AG04450 (cell line): ENCODE measurements around the gene PLA2G2C. TPM values are rescaled to one million over a fixed set of nuclear protein-coding genes. Genes with fewer than 3 reads are reported as not detected.

Source experiments
- CTCF ChIA-PET: fragments of 300-600, 350-600 bp; formaldehyde crosslinking; extraction: SDS; loops from one replicate; lab custom pipeline; 2022; ENCODE audit warnings: antibody characterized with exemption, inconsistent platforms; lab: Charles Lee
- POLR2A ChIA-PET: fragments of 350-600 bp; formaldehyde crosslinking; extraction: SDS; loops from one replicate; lab custom pipeline; 2021; ENCODE audit warnings: antibody characterized with exemption, inconsistent platforms; lab: Yijun Ruan, JAX
- DNase-seq: peaks from one replicate; pipeline ENCODE4 v3.0.0-alpha.2; 2011; ENCODE audit warnings: low read depth, low spot score
- H3K27ac ChIP-seq: one replicate; pipeline ENCODE4 v1.5.1; 2012; ENCODE audit warnings: low read depth, low read length, control low read depth
- H3K27me3 ChIP-seq: one replicate; pipeline ENCODE4 v1.6.0; 2012; ENCODE audit warnings: low read length; ENCODE audit not compliant: control insufficient read depth, insufficient read depth
- H3K4me3 ChIP-seq: 2 replicates; pipeline ENCODE4 v1.5.1; 2011; ENCODE audit warnings: mild to moderate bottlenecking, low read depth, low read length, control low read depth
- H3K9me3 ChIP-seq: 2 replicates; pipeline ENCODE4 v1.5.1; 2012; ENCODE audit warnings: low read length; ENCODE audit not compliant: control insufficient read depth, insufficient read depth
- polyA plus RNA-seq: library from polyadenylated mRNA; depleted of rRNA; stranded (reverse); fragments of >200 nt; gene quantifications from 2 replicates; pipeline ENCODE4 v1.2.3, GENCODE V29; 2011
- TF ChIP-seq, protein P1 (sequence below): IDR thresholded peaks from 2 replicates; pipeline ENCODE4 v1.5.1; 2011; ENCODE audit warnings: low read depth, low read length, control low read depth, inconsistent platforms

Gene PLA2G2C
- polyA plus RNA-seq, 1 experiment, result not detected

DNA sequence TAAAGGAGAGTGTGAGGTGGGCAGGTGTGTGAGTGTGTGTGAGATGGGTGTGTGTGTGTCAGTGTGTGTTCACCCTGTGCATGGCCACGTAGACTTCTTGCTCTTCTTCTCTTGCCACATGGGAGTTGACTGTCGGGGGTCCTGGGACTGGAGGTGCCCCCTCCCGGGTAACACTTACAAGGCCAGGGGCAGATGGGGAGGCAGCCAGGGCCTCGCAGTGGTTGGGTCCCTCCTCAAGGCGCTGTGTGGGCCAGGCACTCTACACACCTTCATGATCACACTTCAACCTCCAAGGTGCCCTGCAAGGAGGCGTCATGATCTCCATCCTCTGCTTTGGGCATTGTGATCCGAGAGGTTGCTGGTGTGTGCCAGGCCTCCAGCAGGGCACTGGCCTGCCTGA is 44.9 kb downstream of the PLA2G2C start:
- Histone ChIP-seq H3K27me3 (peaks cover 32% of the 10 kb centered on the region), H3K4me3 (no peak overlapping the region), H3K9me3 (no peaks in the 10 kb centered on the region; the same call in 1 of the 2 replicates), H3K27ac (no peak overlapping the region)
- ChIA-PET CTCF (no interaction called here), POLR2A (no interaction called here)
- TF ChIP-seq, protein P1, sequence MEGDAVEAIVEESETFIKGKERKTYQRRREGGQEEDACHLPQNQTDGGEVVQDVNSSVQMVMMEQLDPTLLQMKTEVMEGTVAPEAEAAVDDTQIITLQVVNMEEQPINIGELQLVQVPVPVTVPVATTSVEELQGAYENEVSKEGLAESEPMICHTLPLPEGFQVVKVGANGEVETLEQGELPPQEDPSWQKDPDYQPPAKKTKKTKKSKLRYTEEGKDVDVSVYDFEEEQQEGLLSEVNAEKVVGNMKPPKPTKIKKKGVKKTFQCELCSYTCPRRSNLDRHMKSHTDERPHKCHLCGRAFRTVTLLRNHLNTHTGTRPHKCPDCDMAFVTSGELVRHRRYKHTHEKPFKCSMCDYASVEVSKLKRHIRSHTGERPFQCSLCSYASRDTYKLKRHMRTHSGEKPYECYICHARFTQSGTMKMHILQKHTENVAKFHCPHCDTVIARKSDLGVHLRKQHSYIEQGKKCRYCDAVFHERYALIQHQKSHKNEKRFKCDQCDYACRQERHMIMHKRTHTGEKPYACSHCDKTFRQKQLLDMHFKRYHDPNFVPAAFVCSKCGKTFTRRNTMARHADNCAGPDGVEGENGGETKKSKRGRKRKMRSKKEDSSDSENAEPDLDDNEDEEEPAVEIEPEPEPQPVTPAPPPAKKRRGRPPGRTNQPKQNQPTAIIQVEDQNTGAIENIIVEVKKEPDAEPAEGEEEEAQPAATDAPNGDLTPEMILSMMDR, result no peak
- no peak for DNase-seq

DNA sequence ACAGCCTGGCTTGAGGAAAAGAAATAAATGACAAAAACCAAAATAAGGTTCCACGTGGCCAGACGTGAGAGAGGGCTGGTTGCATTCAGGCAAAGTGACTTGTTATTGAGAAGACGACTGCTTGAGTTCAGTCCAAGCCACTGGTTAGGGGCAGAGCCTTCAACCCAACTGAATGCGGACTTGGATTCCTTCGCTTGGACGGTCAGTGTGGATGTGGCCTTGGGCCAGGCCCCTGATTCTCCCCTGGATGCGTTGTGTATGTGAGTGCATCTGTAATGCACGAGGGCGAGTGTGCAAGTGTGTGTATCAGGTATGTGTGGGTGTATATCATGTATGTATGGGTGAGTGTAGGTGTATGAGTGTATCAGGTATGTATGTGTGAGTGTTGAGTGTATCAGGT is 45.3 kb downstream of the PLA2G2C start:
- H3K4me3 ChIP-seq, result no peak overlapping the region
- POLR2A ChIA-PET, result no interaction called here
- H3K9me3 ChIP-seq, result no peaks in the 10 kb centered on the region; the same call in 1 of the 2 replicates
- H3K27me3 ChIP-seq, result peaks cover 32% of the 10 kb centered on the region
- CTCF ChIA-PET, result no interaction called here
- no peak overlapping the region for H3K27ac ChIP-seq
- TF ChIP-seq, protein P1, result no peak
- no peak for DNase-seq

DNA sequence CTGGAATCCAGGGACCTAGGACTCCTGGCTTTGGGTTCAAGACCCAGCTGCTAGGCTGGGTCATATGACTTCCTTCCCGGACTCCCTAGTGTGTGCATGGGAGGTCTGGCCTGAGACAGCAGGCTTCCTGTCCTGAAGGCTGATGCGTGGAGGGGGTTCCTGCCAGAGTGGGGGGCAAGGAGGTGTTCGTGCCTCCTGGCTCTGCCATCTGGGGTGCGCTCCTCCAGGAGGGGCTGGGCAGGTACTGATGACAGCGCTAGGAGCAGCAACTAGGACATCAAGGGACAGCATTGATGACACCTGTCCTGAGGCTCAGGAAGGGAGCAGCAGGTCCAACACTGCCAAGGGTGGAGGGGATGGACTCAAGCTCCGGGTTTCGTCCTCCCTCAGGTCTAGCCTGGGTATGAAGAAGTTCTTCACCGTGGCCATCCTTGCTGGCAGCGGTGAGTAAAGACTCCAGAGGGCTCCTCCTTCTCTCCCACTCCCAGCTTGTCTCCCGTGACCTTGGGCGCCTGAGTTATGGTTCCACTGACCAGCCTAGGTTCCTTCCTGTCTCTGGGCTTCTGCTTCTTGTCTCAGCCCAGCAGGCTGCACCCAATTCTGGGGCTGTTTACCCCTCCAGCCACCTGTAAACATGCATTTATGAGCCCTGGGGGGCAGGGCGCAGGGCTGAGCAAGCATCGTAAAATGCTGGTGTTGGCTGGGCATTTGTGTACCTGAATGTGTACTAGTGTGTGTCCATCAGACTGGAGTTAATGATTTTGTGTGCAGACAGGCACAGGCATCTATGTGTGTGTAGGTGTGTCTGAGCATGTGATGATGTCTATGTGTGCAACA is 46.3 kb downstream of the PLA2G2C start:
- peaks cover 27% of the 10 kb centered on the region for H3K27me3 ChIP-seq
- H3K27ac ChIP-seq, result no peak overlapping the region
- ChIA-PET CTCF (no interaction called here), POLR2A (no interaction called here)
- DNase-seq, result no peak
- TF ChIP-seq, protein P1, result no peak
- no peaks in the 10 kb centered on the region; the same call in 1 of the 2 replicates for H3K9me3 ChIP-seq
- H3K4me3 ChIP-seq, result no peak overlapping the region

DNA sequence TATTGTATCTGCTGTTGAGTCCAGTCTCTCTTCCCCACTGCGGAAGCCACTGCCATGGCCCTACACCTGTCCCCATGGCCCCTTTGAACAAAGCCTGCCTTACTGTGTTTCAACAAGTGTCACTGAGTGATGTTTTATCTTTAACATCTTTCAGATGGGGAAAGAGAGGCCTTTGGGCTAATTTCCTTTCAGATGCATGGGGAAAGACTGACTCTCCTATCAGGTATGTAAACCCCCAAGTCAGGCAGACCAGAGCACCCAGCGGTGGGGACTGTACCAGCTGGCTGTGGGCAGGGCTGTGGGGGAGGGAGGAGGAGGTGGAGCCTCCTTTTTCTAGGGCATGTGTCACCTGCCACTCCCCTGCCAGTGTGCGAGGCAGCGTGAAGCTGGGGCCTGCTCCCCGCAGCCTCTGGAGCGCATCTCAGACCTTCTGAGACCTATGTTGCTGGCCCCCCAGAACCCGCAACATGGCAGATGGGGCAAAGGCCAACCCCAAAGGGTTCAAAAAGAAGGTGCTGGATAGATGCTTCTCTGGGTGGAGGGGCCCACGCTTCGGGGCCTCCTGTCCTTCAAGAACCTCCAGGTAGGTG is 47.3 kb downstream of the PLA2G2C start, which contains the start of gene PLA2G2F:
PLA2G2F (plus strand) TSS at position 363 of the 590 bp plus-strand sequence; CDS start at position 468, 105 bp downstream.
- H3K4me3 ChIP-seq, result no peak within 1 kb of the TSS
- H3K9me3 ChIP-seq, result no peaks in the 10 kb centered on the region; the same call in 1 of the 2 replicates
- peaks cover 22% of the 10 kb centered on the region for H3K27me3 ChIP-seq
- DNase-seq, result no peak
- ChIA-PET CTCF (no interaction called here), POLR2A (no interaction called here)
- TF ChIP-seq, protein P1, result no peak
- no peak within 1 kb of the TSS for H3K27ac ChIP-seq

DNA sequence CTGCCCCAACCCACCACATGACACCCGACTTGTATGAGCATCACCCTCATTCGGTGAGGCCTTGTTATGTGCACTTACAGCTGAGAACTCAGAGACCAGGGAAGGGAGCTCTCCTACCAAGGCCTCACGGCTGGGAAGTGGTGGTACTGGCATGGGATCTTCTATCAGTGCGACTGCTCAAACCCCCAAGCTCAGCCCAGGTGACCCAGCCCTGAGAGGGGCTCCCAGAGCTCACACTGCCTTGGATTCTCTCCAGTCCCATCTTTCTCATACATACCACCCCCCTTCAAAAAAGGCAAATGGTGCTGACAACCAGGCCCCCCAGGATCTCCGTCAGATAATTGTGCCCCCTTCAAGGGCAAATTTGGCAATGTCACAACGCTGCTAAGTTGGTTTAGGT is 48.0 kb downstream of the PLA2G2C start:
- DNase-seq, result no peak
- CTCF ChIA-PET, result no interaction called here
- no peaks in the 10 kb centered on the region; the same call in 1 of the 2 replicates for H3K9me3 ChIP-seq
- TF ChIP-seq, protein P1, result no peak
- no peak overlapping the region for H3K4me3 ChIP-seq
- POLR2A ChIA-PET, result no interaction called here
- no peak overlapping the region for H3K27ac ChIP-seq
- peaks cover 22% of the 10 kb centered on the region for H3K27me3 ChIP-seq
